ENCODE measurements around the gene MADCAM1. TPM values are rescaled to one million over a fixed set of nuclear protein-coding genes. Genes with fewer than 3 reads are reported as not detected.

The MADCAM1 gene
- total RNA-seq, 1 donor from 2014 or later = not detected

DNA sequence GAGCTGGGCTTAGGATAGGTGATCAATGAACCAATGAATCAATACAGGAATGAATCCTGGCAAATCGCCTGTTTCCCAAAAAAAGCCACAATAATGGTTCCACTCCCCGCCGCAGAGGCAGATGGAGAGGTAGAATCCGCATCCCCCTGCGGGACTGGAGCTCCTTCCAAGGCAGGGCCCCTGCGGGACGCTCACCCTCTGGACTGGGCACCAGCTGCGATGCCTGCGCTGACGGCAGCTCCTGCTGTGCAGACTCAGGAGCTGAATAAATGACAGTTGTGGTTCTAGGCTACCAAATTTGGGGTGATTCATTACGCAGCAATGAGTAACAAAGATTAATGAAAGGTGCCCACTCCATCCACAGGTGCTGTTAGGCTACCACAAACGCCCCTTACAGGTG is 26.4 kb downstream of the MADCAM1 start:
- no peak overlapping the region for H3K4me3 Mint-ChIP-seq

DNA sequence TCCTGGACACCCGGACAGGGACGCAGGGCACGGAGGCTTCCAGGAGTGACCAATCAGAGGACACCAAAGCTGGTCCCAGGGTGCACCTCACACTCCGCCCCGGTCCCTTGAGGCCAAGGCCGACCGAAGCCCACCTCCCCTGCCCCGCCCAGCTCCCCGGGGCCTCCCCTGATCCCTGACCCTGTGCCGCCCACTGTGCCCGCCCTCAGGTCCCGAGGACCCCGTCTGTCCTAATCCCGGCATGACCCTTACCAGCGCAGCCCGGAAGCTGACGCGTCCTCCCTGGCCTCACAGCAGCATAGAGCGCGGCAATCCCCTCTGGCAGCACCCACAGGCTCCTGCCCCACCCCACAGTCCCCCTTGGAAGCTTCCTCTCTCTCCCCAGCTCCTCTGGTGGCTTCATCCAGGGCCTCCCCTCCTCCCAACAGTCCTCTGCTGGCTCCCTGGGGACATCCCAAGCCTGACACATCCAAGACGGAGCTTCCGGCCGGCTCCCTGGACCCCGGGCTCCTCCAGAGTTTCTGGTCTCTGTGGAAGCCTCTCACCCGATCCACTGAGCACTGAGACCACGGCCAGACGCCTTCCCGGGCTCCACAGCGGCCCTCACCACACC is 27.9 kb downstream of the MADCAM1 start:
- no peaks in the 10 kb centered on the region for H3K36me3 ChIP-seq
- peaks cover 3% of the 10 kb centered on the region for H3K9me3 Mint-ChIP-seq
- peaks cover 4% of the 10 kb centered on the region for H3K27me3 Mint-ChIP-seq (ENCODE audit: insufficient read depth, low read depth)
- no peak overlapping the region for H3K27ac ChIP-seq
- H3K4me3 ChIP-seq = no peak overlapping the region
- TF ChIP-seq EZH2phosphoT487 (IDR thresholded peaks at IDR 0.05) (no peak), EZH2 (IDR thresholded peaks at IDR 0.05) (no peak)
- TF ChIP-seq, protein P1, sequence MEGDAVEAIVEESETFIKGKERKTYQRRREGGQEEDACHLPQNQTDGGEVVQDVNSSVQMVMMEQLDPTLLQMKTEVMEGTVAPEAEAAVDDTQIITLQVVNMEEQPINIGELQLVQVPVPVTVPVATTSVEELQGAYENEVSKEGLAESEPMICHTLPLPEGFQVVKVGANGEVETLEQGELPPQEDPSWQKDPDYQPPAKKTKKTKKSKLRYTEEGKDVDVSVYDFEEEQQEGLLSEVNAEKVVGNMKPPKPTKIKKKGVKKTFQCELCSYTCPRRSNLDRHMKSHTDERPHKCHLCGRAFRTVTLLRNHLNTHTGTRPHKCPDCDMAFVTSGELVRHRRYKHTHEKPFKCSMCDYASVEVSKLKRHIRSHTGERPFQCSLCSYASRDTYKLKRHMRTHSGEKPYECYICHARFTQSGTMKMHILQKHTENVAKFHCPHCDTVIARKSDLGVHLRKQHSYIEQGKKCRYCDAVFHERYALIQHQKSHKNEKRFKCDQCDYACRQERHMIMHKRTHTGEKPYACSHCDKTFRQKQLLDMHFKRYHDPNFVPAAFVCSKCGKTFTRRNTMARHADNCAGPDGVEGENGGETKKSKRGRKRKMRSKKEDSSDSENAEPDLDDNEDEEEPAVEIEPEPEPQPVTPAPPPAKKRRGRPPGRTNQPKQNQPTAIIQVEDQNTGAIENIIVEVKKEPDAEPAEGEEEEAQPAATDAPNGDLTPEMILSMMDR (IDR thresholded peaks at IDR 0.05) = no peak
- peaks cover 30% of the 10 kb centered on the region for H3K4me1 Mint-ChIP-seq
- H4K20me1 ChIP-seq (ENCODE audit: low read depth) = no peaks in the 10 kb centered on the region
- no peak overlapping the region for H2AFZ ChIP-seq (replicated peaks)
- DNase-seq (ENCODE audit: low spot score) = no peak
- H3K9ac ChIP-seq = no peak overlapping the region
- H3K9me3 ChIP-seq (ENCODE audit: low read depth) = no peaks in the 10 kb centered on the region
- no peaks in the 10 kb centered on the region for H3K79me2 ChIP-seq (ENCODE audit: low read depth)
- no peak overlapping the region for H3K4me2 ChIP-seq
- peaks cover 10% of the 10 kb centered on the region for H3K36me3 Mint-ChIP-seq
- peaks cover 23% of the 10 kb centered on the region for H3K27me3 ChIP-seq
- peaks cover 7% of the 10 kb centered on the region for H3K4me1 ChIP-seq
- no peak overlapping the region for H3K27ac Mint-ChIP-seq
- H3F3A ChIP-seq (ENCODE audit: low read depth) = peaks cover 9% of the 10 kb centered on the region
- H3K4me3 Mint-ChIP-seq = no peak overlapping the region

More for the DNA sequence above, 26.4 kb downstream of the MADCAM1 start:
- H3K4me1 Mint-ChIP-seq = peaks cover 21% of the 10 kb centered on the region
- no peak overlapping the region for H3K4me3 ChIP-seq
- H4K20me1 ChIP-seq (ENCODE audit: low read depth) = no peaks in the 10 kb centered on the region
- TF ChIP-seq EZH2phosphoT487 (IDR thresholded peaks at IDR 0.05) = no peak
- TF ChIP-seq, protein P1 (IDR thresholded peaks at IDR 0.05) = no peak
- TF ChIP-seq EZH2 (IDR thresholded peaks at IDR 0.05) = no peak
- no peaks in the 10 kb centered on the region for H3K9me3 ChIP-seq (ENCODE audit: low read depth)
- H3K36me3 ChIP-seq = no peaks in the 10 kb centered on the region
- peaks cover 23% of the 10 kb centered on the region for H3K27me3 ChIP-seq
- peaks cover 6% of the 10 kb centered on the region for H3K36me3 Mint-ChIP-seq
- H3F3A ChIP-seq (ENCODE audit: low read depth) = no peaks in the 10 kb centered on the region
- H3K27ac Mint-ChIP-seq = no peak overlapping the region
- H2AFZ ChIP-seq (replicated peaks) = no peak overlapping the region
- peaks cover under 1% of the 10 kb centered on the region for H3K27me3 Mint-ChIP-seq (ENCODE audit: insufficient read depth, low read depth)
- H3K9me3 Mint-ChIP-seq = no peaks in the 10 kb centered on the region
- H3K79me2 ChIP-seq (ENCODE audit: low read depth) = no peaks in the 10 kb centered on the region
- H3K4me2 ChIP-seq = no peak overlapping the region
- H3K4me1 ChIP-seq = peaks cover 2% of the 10 kb centered on the region
- no peak for DNase-seq (ENCODE audit: low spot score)
- H3K9ac ChIP-seq = no peak overlapping the region
- H3K27ac ChIP-seq = no peak overlapping the region

DNA sequence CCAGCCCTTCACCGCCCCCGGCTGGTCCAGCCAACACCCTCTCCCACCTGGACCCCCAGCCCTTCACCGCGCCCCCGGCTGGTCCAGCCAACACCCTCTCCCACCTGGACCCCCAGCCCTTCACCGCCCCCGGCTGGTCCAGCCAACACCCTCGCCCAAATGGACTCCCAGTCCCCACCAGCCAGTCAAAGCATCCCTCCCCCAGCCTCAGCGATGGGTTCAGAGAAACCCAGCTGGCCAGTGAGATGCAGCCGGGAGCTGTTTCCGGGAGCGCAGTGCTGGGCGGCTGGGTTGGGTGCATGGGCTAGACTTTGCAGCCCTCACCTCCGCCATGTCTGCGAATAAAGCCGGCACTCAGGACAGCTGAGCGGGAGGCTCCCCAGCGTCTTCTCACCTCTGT is 28.7 kb downstream of the MADCAM1 start:
- peaks cover 3% of the 10 kb centered on the region for H3K9me3 Mint-ChIP-seq
- no peak overlapping the region for H3K27ac ChIP-seq
- H3K4me1 Mint-ChIP-seq = peaks cover 30% of the 10 kb centered on the region
- peaks cover 9% of the 10 kb centered on the region for H3F3A ChIP-seq (ENCODE audit: low read depth)
- H3K4me3 Mint-ChIP-seq = no peak overlapping the region
- no peaks in the 10 kb centered on the region for H3K79me2 ChIP-seq (ENCODE audit: low read depth)
- no peak overlapping the region for H2AFZ ChIP-seq (replicated peaks)
- H3K4me3 ChIP-seq = no peak overlapping the region
- peaks cover 7% of the 10 kb centered on the region for H3K4me1 ChIP-seq
- TF ChIP-seq EZH2 (IDR thresholded peaks at IDR 0.05) = no peak
- no peak overlapping the region for H3K27ac Mint-ChIP-seq
- peaks cover 4% of the 10 kb centered on the region for H3K27me3 Mint-ChIP-seq (ENCODE audit: insufficient read depth, low read depth)
- H3K9me3 ChIP-seq (ENCODE audit: low read depth) = no peaks in the 10 kb centered on the region
- H3K27me3 ChIP-seq = peaks cover 15% of the 10 kb centered on the region
- H3K36me3 ChIP-seq = no peaks in the 10 kb centered on the region
- no peak overlapping the region for H3K4me2 ChIP-seq
- DNase-seq (ENCODE audit: low spot score) = no peak
- no peak overlapping the region for H3K9ac ChIP-seq
- H3K36me3 Mint-ChIP-seq = peaks cover 10% of the 10 kb centered on the region
- no peaks in the 10 kb centered on the region for H4K20me1 ChIP-seq (ENCODE audit: low read depth)

DNA sequence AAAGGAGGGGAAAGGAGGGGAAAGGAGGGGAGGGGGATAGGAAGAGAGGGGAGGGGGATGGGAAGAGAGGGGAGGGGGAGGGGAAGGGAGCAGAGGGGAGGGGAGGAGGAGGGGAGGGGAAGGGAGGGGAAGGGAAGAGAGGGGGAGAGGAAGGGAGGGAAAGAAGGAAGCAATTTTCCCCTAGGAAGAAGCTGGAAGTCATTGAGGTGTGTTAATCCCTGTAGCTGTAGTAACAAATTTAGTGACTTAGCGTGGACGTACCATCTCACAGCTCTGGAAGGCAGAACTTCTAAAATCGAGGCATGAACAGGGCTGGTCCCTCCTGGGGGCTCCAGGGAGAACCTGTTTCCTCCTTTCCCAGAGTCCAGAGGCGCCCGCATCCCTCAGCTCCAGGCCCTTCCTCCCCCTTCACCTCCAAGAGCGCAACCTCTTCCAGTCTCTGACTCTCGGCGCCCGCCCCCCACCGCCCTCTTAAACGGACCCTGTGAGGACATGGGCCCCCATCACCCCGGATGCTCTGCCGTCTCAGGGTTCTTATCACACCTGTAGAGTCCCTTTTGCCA is 29.7 kb downstream of the MADCAM1 start:
- no peak for TF ChIP-seq EZH2phosphoT487 (IDR thresholded peaks at IDR 0.05)
- TF ChIP-seq, protein P1 (IDR thresholded peaks at IDR 0.05) = no peak
- H3K4me2 ChIP-seq = no peak overlapping the region

More for the DNA sequence above, 29.7 kb downstream of the MADCAM1 start:
- H3K4me3 Mint-ChIP-seq = no peak overlapping the region
- Histone ChIP-seq H3K27ac (no peak overlapping the region), H3F3A (ENCODE audit: low read depth) (peaks cover 16% of the 10 kb centered on the region), H3K4me1 (peaks cover 7% of the 10 kb centered on the region), H3K36me3 (no peaks in the 10 kb centered on the region), H3K4me3 (no peak overlapping the region), H3K79me2 (ENCODE audit: low read depth) (no peaks in the 10 kb centered on the region), H2AFZ (replicated peaks) (no peak overlapping the region), H4K20me1 (ENCODE audit: low read depth) (no peaks in the 10 kb centered on the region), H3K9me3 (ENCODE audit: low read depth) (no peaks in the 10 kb centered on the region), H3K27me3 (peaks cover 12% of the 10 kb centered on the region), H3K9ac (no peak overlapping the region)
- H3K27ac Mint-ChIP-seq = no peak overlapping the region
- peaks cover 4% of the 10 kb centered on the region for H3K27me3 Mint-ChIP-seq (ENCODE audit: insufficient read depth, low read depth)
- DNase-seq (ENCODE audit: low spot score) = no peak
- peaks cover 34% of the 10 kb centered on the region for H3K4me1 Mint-ChIP-seq
- H3K9me3 Mint-ChIP-seq = peaks cover 3% of the 10 kb centered on the region
- H3K36me3 Mint-ChIP-seq = peaks cover 8% of the 10 kb centered on the region

Measured in neural progenitor cell (in vitro differentiated cells).